Natural killer cell (primary cell): Measurements from ENCODE around the gene ARHGAP20. TPM values are rescaled to one million over a fixed set of nuclear protein-coding genes. Genes with fewer than 3 reads are reported as not detected.

Experiments used
- ATAC-seq, 3 donors: fragments of 150-1000 bp in 2 of 3; fragments of 200-7000 bp in 1 of 3; cut with Tn5 transposase; 1 replicate in 1 of 3; 2 replicates in 2 of 3; pipeline ENCODE4 v1.10.0; 2021; ENCODE audit warnings: mild to moderate bottlenecking in 2 of 3, moderate library complexity in 2 of 3
- DNase-seq, 2 donors: peaks; one replicate each; pipeline versions ENCODE4 v3.0.0 to v3.0.0-alpha.2; 2013 to 2021; ENCODE audit warnings: mixed read lengths in 1 of 2
- H3K27ac ChIP-seq: one replicate; pipeline ENCODE4 v1.5.1; 2013; ENCODE audit warnings: mild to moderate bottlenecking, low read length
- H3K27me3 ChIP-seq: one replicate; pipeline ENCODE4 v1.6.1; 2013; ENCODE audit warnings: low read length; ENCODE audit not compliant: control insufficient read depth, insufficient read depth
- H3K36me3 ChIP-seq: one replicate; pipeline ENCODE4 v1.6.1; 2013; ENCODE audit warnings: low read length; ENCODE audit not compliant: control insufficient read depth, insufficient read depth
- H3K4me1 ChIP-seq: one replicate; pipeline ENCODE4 v1.6.1; 2013; ENCODE audit warnings: low read length; ENCODE audit not compliant: control insufficient read depth, insufficient read depth
- H3K4me3 ChIP-seq: one replicate; pipeline ENCODE4 v1.5.1; 2013; ENCODE audit warnings: low read length
- H3K9me3 ChIP-seq: one replicate; pipeline ENCODE4 v1.6.1; 2013; ENCODE audit warnings: low read length; ENCODE audit not compliant: control insufficient read depth, insufficient read depth
- H3K27ac Mint-ChIP-seq, 2 donors: one replicate each; pipeline ENCODE4 v1.8.0; 2022; ENCODE audit warnings: mild to moderate bottlenecking in 2 of 2, mixed read lengths in 2 of 2, moderate library complexity in 1 of 2
- H3K27me3 Mint-ChIP-seq, 2 donors: one replicate each; pipeline ENCODE4 v1.8.0; 2022; ENCODE audit warnings: low read depth in 2 of 2, mixed read lengths in 2 of 2
- H3K36me3 Mint-ChIP-seq: one replicate; pipeline ENCODE4 v1.8.0; 2022; ENCODE audit warnings: mixed read lengths
- H3K4me1 Mint-ChIP-seq, 2 donors: one replicate each; pipeline ENCODE4 v1.8.0; 2022; ENCODE audit warnings: mixed read lengths in 2 of 2
- H3K4me3 Mint-ChIP-seq: one replicate; pipeline ENCODE4 v1.8.0; 2022; ENCODE audit warnings: mild to moderate bottlenecking, moderate library complexity, mixed read lengths
- H3K9me3 Mint-ChIP-seq, 2 donors: one replicate each; pipeline ENCODE4 v1.8.0; 2022; ENCODE audit warnings: mixed read lengths in 2 of 2
- CTCF ChIP-seq: fragments of 200-600 bp; IDR thresholded peaks from one replicate; pipeline ENCODE4 v1.8.0; 2022; ENCODE audit warnings: antibody characterized with exemption
- WGBS: methylation state at CpG from one replicate; pipeline ENCODE4 v1.1.7; 2013; ENCODE audit warnings: missing lambda C conversion rate; ENCODE audit not compliant: insufficient coverage; 5-methylcytosine and 5-hydroxymethylcytosine counted together
- intact Hi-C: fragments of 100-400 bp; cut with micrococcal nuclease; formaldehyde crosslinking; loops from one replicate; pipeline ENCODE4 v1.14.2; 2022
- total RNA-seq, 4 donors: library from RNA; stranded (reverse); fragments of 120-200 nt in 1 of 4; gene quantifications; one replicate each; pipeline versions ENCODE4 v1.2.3 to v1.2.4, GENCODE V29; 2013 to 2022

Gene ARHGAP20
- total RNA-seq, 3 donors from 2014 or later (not counting 1 experiment from before 2014, with no cell fraction given): not detected

- Mint-ChIP-seq H3K4me1 (no peaks in the 10 kb centered on the region), H3K36me3 (no peaks in the 10 kb centered on the region), H3K27me3 (no peaks in the 10 kb centered on the region), H3K27ac (no peak overlapping the region), H3K4me3 (no peak overlapping the region), H3K9me3 (peaks cover 5 to 12% of the 10 kb centered on the region in 2 donors)
- H3K4me3 ChIP-seq: no peak overlapping the region
- H3K4me1 ChIP-seq: no peaks in the 10 kb centered on the region
- H3K9me3 ChIP-seq: no peaks in the 10 kb centered on the region
- no peak for DNase-seq
- intact Hi-C loops: no loop called here
- H3K36me3 ChIP-seq: no peaks in the 10 kb centered on the region
- TF ChIP-seq CTCF: no peak
- H3K27me3 ChIP-seq: no peaks in the 10 kb centered on the region
- no peak for ATAC-seq
- WGBS: 84% methylated on average over 2 of the region's 2 CpGs
- H3K27ac ChIP-seq: no peak overlapping the region
Measured at GRCh38 chr11:110645253-110645652, 67.0 kb downstream of the ARHGAP20 start.

- ATAC-seq (no peak), DNase-seq (no peak)
- Mint-ChIP-seq H3K27me3 (no peaks in the 10 kb centered on the region), H3K4me1 (no peaks in the 10 kb centered on the region), H3K9me3 (peaks cover 0 to 8% of the 10 kb centered on the region in 2 donors), H3K27ac (no peak overlapping the region), H3K36me3 (no peaks in the 10 kb centered on the region), H3K4me3 (no peak overlapping the region)
- no peak overlapping the region for H3K27ac ChIP-seq
- H3K9me3 ChIP-seq: no peaks in the 10 kb centered on the region
- intact Hi-C loops: no loop called here
- no peaks in the 10 kb centered on the region for H3K27me3 ChIP-seq
- H3K4me3 ChIP-seq: no peak overlapping the region
- no peaks in the 10 kb centered on the region for H3K36me3 ChIP-seq
- H3K4me1 ChIP-seq: no peaks in the 10 kb centered on the region
- no peak for TF ChIP-seq CTCF
Measured at GRCh38 chr11:110634370-110634769, 77.9 kb downstream of the ARHGAP20 start.

GRCh38 chr11:110631551-110631950 is 80.7 kb downstream of the ARHGAP20 start:
- intact Hi-C loops: no loop called here
- H3K9me3 Mint-ChIP-seq: peaks cover 0 to 5% of the 10 kb centered on the region in 2 donors
- ATAC-seq (no peak), DNase-seq (no peak)
- H3K27me3 ChIP-seq: no peaks in the 10 kb centered on the region
- H3K27ac Mint-ChIP-seq: no peak overlapping the region
- no peak overlapping the region for H3K4me3 Mint-ChIP-seq
- no peak for TF ChIP-seq CTCF
- no peaks in the 10 kb centered on the region for H3K4me1 ChIP-seq
- H3K36me3 ChIP-seq: no peaks in the 10 kb centered on the region
- no peaks in the 10 kb centered on the region for H3K4me1 Mint-ChIP-seq
- no peak overlapping the region for H3K4me3 ChIP-seq
- no peaks in the 10 kb centered on the region for H3K36me3 Mint-ChIP-seq
- no peak overlapping the region for H3K27ac ChIP-seq
- no peaks in the 10 kb centered on the region for H3K27me3 Mint-ChIP-seq
- H3K9me3 ChIP-seq: no peaks in the 10 kb centered on the region

GRCh38 chr11:110629594-110629993 is 82.6 kb downstream of the ARHGAP20 start:
- 96% methylated on average over 3 of the region's 4 CpGs for WGBS
- Mint-ChIP-seq H3K36me3 (no peaks in the 10 kb centered on the region), H3K4me3 (no peak overlapping the region), H3K27me3 (no peaks in the 10 kb centered on the region), H3K4me1 (no peaks in the 10 kb centered on the region), H3K9me3 (peaks cover 0 to 5% of the 10 kb centered on the region in 2 donors), H3K27ac (no peak overlapping the region)
- Histone ChIP-seq H3K36me3 (no peaks in the 10 kb centered on the region), H3K27me3 (no peaks in the 10 kb centered on the region), H3K9me3 (no peaks in the 10 kb centered on the region), H3K27ac (no peak overlapping the region), H3K4me1 (no peaks in the 10 kb centered on the region), H3K4me3 (no peak overlapping the region)
- DNase-seq (no peak), ATAC-seq (no peak)
- intact Hi-C loops: no loop called here
- no peak for TF ChIP-seq CTCF
